ENCODE data around the gene KIAA1210. TPM values are rescaled to one million over a fixed set of nuclear protein-coding genes. Genes with fewer than 3 reads are reported as not detected.

The KIAA1210 gene
- total and polyA plus RNA-seq, 4 donors, result 0.20 TPM; not detected in 3

DNA sequence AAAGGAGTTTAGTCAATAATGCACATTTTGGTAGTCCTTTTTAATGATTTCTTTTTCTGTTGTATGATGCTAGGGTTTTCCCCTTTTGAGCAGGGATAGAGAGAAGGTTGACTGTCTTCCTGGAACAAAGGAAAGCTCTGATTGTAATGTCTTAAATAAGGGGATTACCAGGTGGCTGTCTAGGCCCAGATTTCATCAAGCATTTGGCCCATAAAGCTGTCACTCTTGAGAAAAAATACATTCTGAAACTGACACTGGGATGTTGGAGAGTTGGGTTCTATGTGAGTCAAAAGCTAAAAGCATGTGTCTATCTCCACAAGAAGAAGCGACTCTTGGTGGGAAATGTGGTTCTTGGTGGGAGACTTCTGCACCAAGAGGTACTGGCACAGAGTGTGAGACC lies 26.4 kb downstream of the KIAA1210 start:
- DNase-seq, result no peak
- no peak for ATAC-seq (ENCODE audit: insufficient read depth, low FRiP score)

DNA sequence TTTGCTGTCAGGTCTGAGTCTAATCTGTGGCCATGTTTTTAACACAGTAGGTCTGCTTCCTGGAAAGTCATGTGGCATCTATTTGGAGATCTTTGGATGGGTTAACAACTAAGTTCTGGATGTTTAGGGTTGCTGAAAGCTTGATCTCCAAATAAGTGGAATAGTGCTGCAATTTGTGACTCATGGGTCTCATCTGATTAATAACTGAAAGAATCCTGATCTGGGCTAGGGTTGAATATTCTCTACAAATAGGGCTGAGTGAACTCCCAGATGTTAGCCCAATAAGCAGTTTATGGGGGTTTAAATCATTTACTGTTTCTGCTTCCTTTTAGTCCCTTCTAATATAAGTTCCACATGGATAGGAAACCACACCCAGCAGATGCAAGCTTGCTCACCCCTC lies 31.7 kb downstream of the KIAA1210 start:
- TF ChIP-seq CTCF (IDR thresholded peaks at IDR 0.05; ENCODE audit: control extremely low read depth, extremely low read depth), result no peak
- H3K9ac ChIP-seq (ENCODE audit: insufficient read depth in 1 of 2, low read length in 2 of 2), result no peak overlapping the region
- no peak overlapping the region for H3K4me3 ChIP-seq
- no peak overlapping the region for H3K27ac ChIP-seq (ENCODE audit: low read depth in 1 of 2, low read length in 1 of 2)
- peaks cover 0 to 2% (median 0%) of the 10 kb centered on the region in 4 donors for H3K9me3 ChIP-seq (ENCODE audit: control insufficient read depth in 4 of 4, insufficient read depth in 3 of 4, low read length in 3 of 4)
- DNase-seq (no peak), ATAC-seq (ENCODE audit: insufficient read depth, low FRiP score) (no peak)
- no peaks in the 10 kb centered on the region for H3K27me3 ChIP-seq (ENCODE audit: control insufficient read depth in 3 of 3, insufficient read depth in 3 of 3, low read length in 2 of 3)
- H3K4me1 ChIP-seq (ENCODE audit: control insufficient read depth in 5 of 5, insufficient read depth in 5 of 5, low read length in 5 of 5), result no peaks in the 10 kb centered on the region
- H3K36me3 ChIP-seq (ENCODE audit: control insufficient read depth in 4 of 4, insufficient read depth in 4 of 4, low read length in 4 of 4), result no peaks in the 10 kb centered on the region

More for the DNA sequence above, 26.4 kb downstream of the KIAA1210 start:
- WGBS, 2 donors, result 66 to 94% methylated on average over 1 of the region's 1 CpG
- peaks cover 0 to 2% (median 0%) of the 10 kb centered on the region in 4 donors for H3K9me3 ChIP-seq (ENCODE audit: control insufficient read depth in 4 of 4, insufficient read depth in 3 of 4, low read length in 3 of 4)
- H3K27me3 ChIP-seq (ENCODE audit: control insufficient read depth in 3 of 3, insufficient read depth in 3 of 3, low read length in 2 of 3), result no peaks in the 10 kb centered on the region
- H3K36me3 ChIP-seq (ENCODE audit: control insufficient read depth in 4 of 4, insufficient read depth in 4 of 4, low read length in 4 of 4), result no peaks in the 10 kb centered on the region
- H3K4me1 ChIP-seq (ENCODE audit: control insufficient read depth in 5 of 5, insufficient read depth in 5 of 5, low read length in 5 of 5), result no peaks in the 10 kb centered on the region
- H3K27ac ChIP-seq (ENCODE audit: low read depth in 1 of 2, low read length in 1 of 2), result no peak overlapping the region
- no peak overlapping the region for H3K4me3 ChIP-seq
- no peak overlapping the region for H3K9ac ChIP-seq (ENCODE audit: insufficient read depth in 1 of 2, low read length in 2 of 2)
- TF ChIP-seq CTCF (IDR thresholded peaks at IDR 0.05; ENCODE audit: control extremely low read depth, extremely low read depth), result no peak

- H3K9me3 ChIP-seq (ENCODE audit: control insufficient read depth in 4 of 4, insufficient read depth in 3 of 4, low read length in 3 of 4), result peaks cover 0 to 2% (median 0%) of the 10 kb centered on the region in 4 donors
- no peak overlapping the region for H3K4me3 ChIP-seq
- H3K27me3 ChIP-seq (ENCODE audit: control insufficient read depth in 3 of 3, insufficient read depth in 3 of 3, low read length in 2 of 3), result no peaks in the 10 kb centered on the region
- H3K27ac ChIP-seq (ENCODE audit: low read depth in 1 of 2, low read length in 1 of 2), result no peak overlapping the region
- TF ChIP-seq CTCF (IDR thresholded peaks at IDR 0.05; ENCODE audit: control extremely low read depth, extremely low read depth), result no peak
- H3K36me3 ChIP-seq (ENCODE audit: control insufficient read depth in 4 of 4, insufficient read depth in 4 of 4, low read length in 4 of 4), result no peaks in the 10 kb centered on the region
- no peak overlapping the region for H3K9ac ChIP-seq (ENCODE audit: insufficient read depth in 1 of 2, low read length in 2 of 2)
- ATAC-seq (ENCODE audit: insufficient read depth, low FRiP score) (no peak), DNase-seq (no peak)
- WGBS, 2 donors, result 71 to 94% methylated on average over 3 of the region's 3 CpGs
- no peaks in the 10 kb centered on the region for H3K4me1 ChIP-seq (ENCODE audit: control insufficient read depth in 5 of 5, insufficient read depth in 5 of 5, low read length in 5 of 5)
Observed at GRCh38 chrX:119094819-119095218, 32.8 kb downstream of the KIAA1210 start.

All from lung (tissue), 12 donors.